GM12892 (cell line): ENCODE measurements around the gene YAF2.

Experiments used
- POLR2A ChIP-seq: IDR thresholded peaks from 2 replicates; pipeline ENCODE4 v1.6.1; 2011; ENCODE audit warnings: low read depth, low read length, control low read depth
- POLR2AphosphoS5 ChIP-seq: IDR thresholded peaks from 2 replicates; pipeline ENCODE4 v1.6.1; 2011; ENCODE audit warnings: low read depth, low read length, control low read depth
- TAF1 ChIP-seq: IDR thresholded peaks from 2 replicates; pipeline ENCODE4 v1.6.1; 2011; ENCODE audit warnings: low read depth, mild to moderate bottlenecking, control low read depth, low read length, borderline replicate concordance

- TF ChIP-seq POLR2A (no peak), POLR2AphosphoS5 (no peak), TAF1 (no peak)
These were observed 59.9 kb downstream of the YAF2 start for GRCh38 chr12:42178101-42178500.
